H1 (cell line): Measurements from ENCODE around the gene TMEM178B. TPM values are rescaled to one million over a fixed set of nuclear protein-coding genes. Genes with fewer than 3 reads are reported as not detected.

Source experiments
- CTCF ChIA-PET: fragments of 300-600 bp; sonication (Branson Sonifier 250); formaldehyde crosslinking; loops from one replicate; lab custom pipeline; 2021; ENCODE audit not compliant: partially characterized antibody; lab: Charles Lee
- POLR2A ChIA-PET: fragments of 300-600 bp; sonication (Branson Sonifier 250); formaldehyde crosslinking; loops from one replicate; lab custom pipeline; 2021; ENCODE audit warnings: inconsistent platforms; ENCODE audit not compliant: partially characterized antibody; lab: Charles Lee
- DNase-seq, 2 experiments: peaks; one replicate each; pipeline versions ENCODE4 v3.0.0 to v3.0.0-alpha.2; 2010 to 2022; ENCODE audit warnings: low spot score in 2 of 2, low read depth in 1 of 2, mixed read lengths in 1 of 2
- FAIRE-seq: peaks from 2 replicates; lab custom pipeline; 2011; peaks lifted over from hg19 to GRCh38; lab: Jason Lieb, UNC
- H2AFZ ChIP-seq: 2 replicates; pipeline ENCODE4 v1.8.1; 2012; ENCODE audit warnings: low read length, inconsistent platforms
- H2AK5ac ChIP-seq: 2 replicates; pipeline ENCODE4 v1.6.1; 2013; ENCODE audit warnings: low read depth, low read length
- H2BK120ac ChIP-seq: replicated peaks from 2 replicates; pipeline ENCODE3; 2013; ENCODE audit warnings: low read depth, low read length, inconsistent platforms
- H2BK12ac ChIP-seq: 2 replicates; pipeline ENCODE4 v1.6.1; 2013; ENCODE audit warnings: low read depth, low read length
- H2BK15ac ChIP-seq: 2 replicates; pipeline ENCODE4 v1.6.1; 2013; ENCODE audit warnings: low read length
- H2BK20ac ChIP-seq: 2 replicates; pipeline ENCODE4 v1.6.1; 2013; ENCODE audit warnings: low read length
- H2BK5ac ChIP-seq: 2 replicates; pipeline ENCODE4 v1.6.1; 2013; ENCODE audit warnings: low read depth, low read length
- H3K14ac ChIP-seq: 2 replicates; pipeline ENCODE4 v1.6.1; 2013; ENCODE audit warnings: inconsistent platforms; ENCODE audit not compliant: insufficient read length
- H3K18ac ChIP-seq: 2 replicates; pipeline ENCODE4 v1.6.1; 2013; ENCODE audit warnings: low read length; ENCODE audit errors: extremely low read depth
- H3K23ac ChIP-seq: 2 replicates; pipeline ENCODE4 v1.6.1; 2013; ENCODE audit warnings: inconsistent platforms; ENCODE audit not compliant: insufficient read length
- H3K23me2 ChIP-seq: 2 replicates; pipeline ENCODE4 v1.6.1; 2013; ENCODE audit warnings: low read depth, low read length
- H3K27ac ChIP-seq: 2 replicates; pipeline ENCODE4 v1.6.1; 2011; ENCODE audit warnings: low read depth, low read length, inconsistent platforms
- H3K27me3 ChIP-seq, 4 experiments: replicated peaks in 1 of 4; 1 replicate in 1 of 4; 2 replicates in 3 of 4; pipeline versions ENCODE4 v1.6.1 to v1.8.1; 2011 to 2013; ENCODE audit warnings: low read length in 3 of 4, mild to moderate bottlenecking in 3 of 4, inconsistent platforms in 2 of 4, mixed read lengths in 2 of 4, moderate library complexity in 1 of 4; ENCODE audit not compliant: control insufficient read depth in 3 of 4, insufficient read depth in 3 of 4; ENCODE audit errors: extremely low read depth in 1 of 4
- H3K36me3 ChIP-seq, 4 experiments: 2 replicates each; pipeline versions ENCODE4 v1.6.1 to v1.8.1; 2011 to 2013; ENCODE audit warnings: mild to moderate bottlenecking in 4 of 4, low read length in 3 of 4, moderate library complexity in 2 of 4, control low read depth in 1 of 4, inconsistent platforms in 1 of 4; ENCODE audit not compliant: insufficient read depth in 4 of 4, control insufficient read depth in 2 of 4
- H3K4ac ChIP-seq: replicated peaks from 2 replicates; pipeline ENCODE3; 2013; ENCODE audit warnings: low read length, low read depth, mixed read lengths, inconsistent platforms; ENCODE audit not compliant: insufficient read length
- H3K4me1 ChIP-seq, 4 experiments: replicated peaks in 1 of 4; 1 replicate in 1 of 4; 2 replicates in 3 of 4; pipeline versions ENCODE4 v1.6.1 to v1.8.1; 2011 to 2013; ENCODE audit warnings: low read length in 3 of 4, inconsistent platforms in 2 of 4, mixed read lengths in 1 of 4; ENCODE audit not compliant: insufficient read depth in 4 of 4, control insufficient read depth in 3 of 4
- H3K4me2 ChIP-seq, 2 experiments: 2 replicates each; pipeline versions ENCODE4 v1.6.1 to v1.8.1; 2011 to 2013; ENCODE audit warnings: low read depth in 2 of 2, low read length in 2 of 2, control low read depth in 1 of 2, inconsistent platforms in 1 of 2, mild to moderate bottlenecking in 1 of 2; ENCODE audit not compliant: insufficient read depth in 1 of 2
- H3K4me3 ChIP-seq, 4 experiments: fragments of 200-600, 300-600 bp in 1 of 4; sonication (generic), shearing (Covaris generic), sonication (Bioruptor Twin) in 1 of 4; 2 replicates each; pipeline versions ENCODE4 v1.5.1 to v1.8.1; 2011 to 2016; ENCODE audit warnings: low read length in 4 of 4, low read depth in 3 of 4, control low read depth in 2 of 4, inconsistent platforms in 2 of 4, mild to moderate bottlenecking in 2 of 4, mixed read lengths in 1 of 4, moderate library complexity in 1 of 4; ENCODE audit not compliant: insufficient read depth in 2 of 4; ENCODE audit errors: extremely low read depth in 1 of 4
- H3K56ac ChIP-seq: replicated peaks from 2 replicates; pipeline ENCODE3; 2013; ENCODE audit warnings: low read depth, mild to moderate bottlenecking, mixed read lengths, low read length, inconsistent platforms; ENCODE audit not compliant: insufficient read length
- H3K79me1 ChIP-seq: 2 replicates; pipeline ENCODE4 v1.6.1; 2013; ENCODE audit warnings: low read depth, low read length, control low read depth
- H3K79me2 ChIP-seq, 2 experiments: 2 replicates each; pipeline versions ENCODE4 v1.6.1 to v1.8.1; 2012 to 2013; ENCODE audit warnings: low read length in 2 of 2, mild to moderate bottlenecking in 2 of 2, inconsistent platforms in 1 of 2; ENCODE audit not compliant: insufficient read depth in 2 of 2, control insufficient read depth in 1 of 2
- H3K9ac ChIP-seq, 4 experiments: replicated peaks in 1 of 4; 1 replicate in 1 of 4; 2 replicates in 3 of 4; pipeline versions ENCODE4 v1.6.1 to v1.8.1; 2011 to 2013; ENCODE audit warnings: low read depth in 3 of 4, low read length in 3 of 4, control low read depth in 2 of 4, mild to moderate bottlenecking in 2 of 4, moderate library complexity in 2 of 4, inconsistent platforms in 1 of 4; ENCODE audit errors: extremely low read depth in 1 of 4
- H3K9me3 ChIP-seq, 2 experiments: 2 replicates each; pipeline versions ENCODE4 v1.6.1 to v1.8.1; 2012 to 2013; ENCODE audit warnings: mild to moderate bottlenecking in 2 of 2, moderate library complexity in 2 of 2, control low read depth in 1 of 2, inconsistent platforms in 1 of 2, low read depth in 1 of 2, low read length in 1 of 2, mixed read lengths in 1 of 2; ENCODE audit not compliant: insufficient read depth in 2 of 2
- H4K20me1 ChIP-seq, 2 experiments: replicated peaks in 1 of 2; 2 replicates each; pipeline versions ENCODE3 to v1.8.1; 2011 to 2013; ENCODE audit warnings: inconsistent platforms in 2 of 2, low read length in 2 of 2, mild to moderate bottlenecking in 1 of 2; ENCODE audit not compliant: insufficient read depth in 2 of 2, control insufficient read depth in 1 of 2
- H4K5ac ChIP-seq: 2 replicates; pipeline ENCODE4 v1.6.1; 2013; ENCODE audit warnings: low read length, low read depth, mixed read lengths, inconsistent platforms; ENCODE audit not compliant: insufficient read length
- H4K8ac ChIP-seq: 2 replicates; pipeline ENCODE4 v1.8.0; 2013; ENCODE audit warnings: mild to moderate bottlenecking, moderate library complexity, low read length, inconsistent platforms; ENCODE audit not compliant: insufficient read depth; ENCODE audit errors: extremely low read depth
- H4K91ac ChIP-seq: replicated peaks from 2 replicates; pipeline ENCODE3; 2013; ENCODE audit warnings: low read length, mixed read lengths, inconsistent platforms; ENCODE audit not compliant: insufficient read length
- BCL11A ChIP-seq, 2 experiments: IDR thresholded peaks; one replicate each; pipeline ENCODE4 v1.6.1; 2011; ENCODE audit warnings: low read depth in 2 of 2, low read length in 2 of 2, mild to moderate bottlenecking in 2 of 2
- CHD2 ChIP-seq: IDR thresholded peaks from 2 replicates; pipeline ENCODE4 v1.6.1; 2012; ENCODE audit warnings: low read length, improper control_type of control experiment
- CREB1 ChIP-seq: IDR thresholded peaks from 2 replicates; pipeline ENCODE4 v1.6.1; 2012; ENCODE audit warnings: inconsistent platforms
- GTF2F1 ChIP-seq: IDR thresholded peaks from 2 replicates; pipeline ENCODE4 v1.6.1; 2012; ENCODE audit warnings: low read depth, low read length, improper control_type of control experiment, borderline replicate concordance
- HDAC2 ChIP-seq, 2 experiments: fragments of 300-600 bp in 1 of 2; sonication (generic) in 1 of 2; IDR thresholded peaks; 2 replicates each; pipeline ENCODE4 v1.6.1; 2011 to 2012; ENCODE audit warnings: low read depth in 2 of 2, low read length in 2 of 2, mild to moderate bottlenecking in 2 of 2, moderate library complexity in 2 of 2, borderline replicate concordance in 1 of 2, inconsistent platforms in 1 of 2
- SIRT6 ChIP-seq: IDR thresholded peaks from one replicate; pipeline ENCODE4 v1.7.1; 2012; ENCODE audit warnings: low read length, inconsistent platforms
- SIX5 ChIP-seq: IDR thresholded peaks from 2 replicates; pipeline ENCODE4 v1.6.1; 2011; ENCODE audit warnings: mild to moderate bottlenecking, low read depth, low read length
- SP1 ChIP-seq: IDR thresholded peaks from 2 replicates; pipeline ENCODE4 v1.6.1; 2011; ENCODE audit warnings: low read depth, low read length
- TAF1 ChIP-seq: IDR thresholded peaks from 2 replicates; pipeline ENCODE4 v1.6.1; 2011; ENCODE audit warnings: mild to moderate bottlenecking, low read depth, low read length
- TBP ChIP-seq: IDR thresholded peaks from 2 replicates; pipeline ENCODE4 v1.6.1; 2011; ENCODE audit warnings: low read depth, low read length, improper control_type of control experiment
- WGBS, 2 experiments: shearing (Covaris generic) in 1 of 2; methylation state at CpG; one replicate each; pipeline versions ENCODE4 v1.1.6 to v1.1.7; 2013 to 2015; ENCODE audit warnings: low lambda C conversion rate in 2 of 2, mixed read lengths in 2 of 2, inconsistent platforms in 1 of 2, low coverage in 1 of 2, missing lambda C conversion rate in 1 of 2; ENCODE audit not compliant: insufficient replicate concordance in 2 of 2, insufficient coverage in 1 of 2, insufficient read length in 1 of 2; ENCODE audit errors: extremely low coverage in 1 of 2, missing lambda C conversion rate in 1 of 2; 5-methylcytosine and 5-hydroxymethylcytosine counted together
- polyA plus RNA-seq, 7 experiments: library from polyadenylated mRNA; depleted of rRNA in 3 of 7; stranded (reverse) in 5 of 7; unstranded in 2 of 7; fragments of >200 nt in 5 of 7; fragments of 200-250 nt in 2 of 7; gene quantifications; 1 replicate in 5 of 7; 2 replicates in 1 of 7; 4 replicates in 1 of 7; pipeline versions ENCODE4 v1.2.1 to v1.2.3, GENCODE V29; 2011 to 2013; ENCODE audit warnings: missing spikeins in 2 of 7, mixed read lengths in 2 of 7
- total RNA-seq: library from RNA; stranded (reverse); fragmentation: NEBNext Ultra II Directional; extraction: Animal tissue kit (Norgen Biotek cat#: 25700); gene quantifications from 2 replicates; pipeline ENCODE4 v1.2.1, GENCODE V29; 2021
- TF ChIP-seq, protein P1 (sequence below): IDR thresholded peaks from 2 replicates; pipeline ENCODE4 v1.6.1; 2011; ENCODE audit warnings: low read length, improper control_type of control experiment
- TF ChIP-seq, protein P2 (sequence below): IDR thresholded peaks from 2 replicates; pipeline ENCODE4 v1.6.1; 2012; ENCODE audit warnings: low read length, inconsistent platforms

Gene TMEM178B
- total and polyA plus RNA-seq, 2 of the 8 experiments (the other 6 are each of a cell fraction or from before 2014, with no cell fraction given) = 5.3 to 18.1 TPM

- H3K79me2 ChIP-seq = no peaks in the 10 kb centered on the region
- no peak overlapping the region for H3K27ac ChIP-seq
- no peak overlapping the region for H3K4me3 ChIP-seq
- H3K56ac ChIP-seq = no peak overlapping the region
- H3K4me1 ChIP-seq = peaks cover 3 to 10% (median 5%) of the 10 kb centered on the region in 4 experiments; a peak in 5 of 7 replicates
- H2BK5ac ChIP-seq = no peak overlapping the region
- H2BK15ac ChIP-seq = no peak overlapping the region
- ChIA-PET POLR2A (interaction anchor here (0.5 to 1.2 kb wide), 3 partner anchors 15 to 44 kb away, joined by 3 to 4 read pairs (median 3); no protein-coding TSS in a partner anchor), CTCF (interaction anchor here (1.0 to 1.8 kb wide), 3 partner anchors 12 to 163 kb away, joined by 4 to 6 read pairs (median 4); no protein-coding TSS in a partner anchor)
- no peak overlapping the region for H4K91ac ChIP-seq
- 91% methylated on average over 4 of the region's 4 CpGs; no CpG with 5 or more reads in 1 of the 2 experiments for WGBS, 2 experiments
- H3K4ac ChIP-seq = no peak overlapping the region
- H3K27me3 ChIP-seq = peaks cover 0 to 14% (median 9%) of the 10 kb centered on the region in 4 experiments; a peak in 4 of 7 replicates
- H3K14ac ChIP-seq = no peak overlapping the region
- no peak overlapping the region for H3K23ac ChIP-seq
- DNase-seq (no peak), FAIRE-seq (no peak)
- H3K4me2 ChIP-seq = no peak overlapping the region
- no peak overlapping the region for H4K5ac ChIP-seq
- no peaks in the 10 kb centered on the region for H3K79me1 ChIP-seq
- no peak overlapping the region for H3K9ac ChIP-seq
- H2BK20ac ChIP-seq = no peak overlapping the region
- H2AFZ ChIP-seq = no peak overlapping the region
- H3K36me3 ChIP-seq = peaks cover 0 to 7% (median 0%) of the 10 kb centered on the region in 4 experiments; a peak in 1 of 8 replicates
- peaks cover 7% of the 10 kb centered on the region for H3K23me2 ChIP-seq
- no peak overlapping the region for H4K8ac ChIP-seq
- H2AK5ac ChIP-seq = no peak overlapping the region
- no peak overlapping the region for H2BK12ac ChIP-seq
- H3K9me3 ChIP-seq = peaks cover 4 to 9% of the 10 kb centered on the region in 2 experiments; a peak in 2 of 4 replicates
- no peaks in the 10 kb centered on the region for H4K20me1 ChIP-seq
- no peak overlapping the region for H3K18ac ChIP-seq
- H2BK120ac ChIP-seq = no peak overlapping the region
- TF ChIP-seq TBP = no peak
- TF ChIP-seq SIX5 = no peak
- no peak for TF ChIP-seq BCL11A (IDR thresholded peaks at IDR 0.05; ENCODE audit: low read depth in 2 of 2, low read length in 2 of 2)
- TF ChIP-seq, protein P1, sequence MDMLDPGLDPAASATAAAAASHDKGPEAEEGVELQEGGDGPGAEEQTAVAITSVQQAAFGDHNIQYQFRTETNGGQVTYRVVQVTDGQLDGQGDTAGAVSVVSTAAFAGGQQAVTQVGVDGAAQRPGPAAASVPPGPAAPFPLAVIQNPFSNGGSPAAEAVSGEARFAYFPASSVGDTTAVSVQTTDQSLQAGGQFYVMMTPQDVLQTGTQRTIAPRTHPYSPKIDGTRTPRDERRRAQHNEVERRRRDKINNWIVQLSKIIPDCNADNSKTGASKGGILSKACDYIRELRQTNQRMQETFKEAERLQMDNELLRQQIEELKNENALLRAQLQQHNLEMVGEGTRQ = no peak
- TF ChIP-seq, protein P2, sequence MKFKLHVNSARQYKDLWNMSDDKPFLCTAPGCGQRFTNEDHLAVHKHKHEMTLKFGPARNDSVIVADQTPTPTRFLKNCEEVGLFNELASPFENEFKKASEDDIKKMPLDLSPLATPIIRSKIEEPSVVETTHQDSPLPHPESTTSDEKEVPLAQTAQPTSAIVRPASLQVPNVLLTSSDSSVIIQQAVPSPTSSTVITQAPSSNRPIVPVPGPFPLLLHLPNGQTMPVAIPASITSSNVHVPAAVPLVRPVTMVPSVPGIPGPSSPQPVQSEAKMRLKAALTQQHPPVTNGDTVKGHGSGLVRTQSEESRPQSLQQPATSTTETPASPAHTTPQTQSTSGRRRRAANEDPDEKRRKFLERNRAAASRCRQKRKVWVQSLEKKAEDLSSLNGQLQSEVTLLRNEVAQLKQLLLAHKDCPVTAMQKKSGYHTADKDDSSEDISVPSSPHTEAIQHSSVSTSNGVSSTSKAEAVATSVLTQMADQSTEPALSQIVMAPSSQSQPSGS = no peak
- no peak for TF ChIP-seq HDAC2 (IDR thresholded peaks at IDR 0.05; ENCODE audit: borderline replicate concordance in 1 of 2, low read depth in 2 of 2, low read length in 2 of 2)
- no peak for TF ChIP-seq CHD2
- no peak for TF ChIP-seq SIRT6
- no peak for TF ChIP-seq SP1
- no peak for TF ChIP-seq TAF1
- no peak for TF ChIP-seq GTF2F1
- TF ChIP-seq CREB1 = no peak
Measured at GRCh38 chr7:141515941-141516340, 442.1 kb downstream of the TMEM178B start.
